Measurements from ENCODE around the gene ELFN2.

DNA sequence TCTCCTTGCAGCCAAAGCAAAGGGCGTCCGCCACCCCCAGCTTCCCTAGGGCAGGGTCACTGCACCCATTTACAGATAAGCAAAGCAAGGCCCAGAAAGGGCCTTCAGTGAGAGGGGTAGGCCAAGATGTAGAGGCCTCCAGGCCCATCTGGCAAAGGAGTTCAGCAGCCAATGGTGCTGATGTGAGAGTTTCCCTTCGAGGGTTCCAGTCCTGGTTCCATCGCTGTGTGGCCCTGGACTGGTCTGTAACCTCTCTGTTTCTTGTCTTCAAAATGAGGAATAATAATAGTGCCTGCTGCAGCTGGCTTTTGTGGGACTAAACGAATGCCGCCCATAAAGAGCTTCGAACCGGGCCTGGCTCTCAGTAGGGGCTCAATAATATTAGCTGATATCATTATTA, 4.0 kb downstream of the ELFN2 start:
- TF ChIP-seq, protein P1, sequence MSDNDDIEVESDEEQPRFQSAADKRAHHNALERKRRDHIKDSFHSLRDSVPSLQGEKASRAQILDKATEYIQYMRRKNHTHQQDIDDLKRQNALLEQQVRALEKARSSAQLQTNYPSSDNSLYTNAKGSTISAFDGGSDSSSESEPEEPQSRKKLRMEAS (IDR thresholded peaks at IDR 0.05) = no peak
- TF ChIP-seq CEBPB (IDR thresholded peaks at IDR 0.05) = no peak
- TF ChIP-seq EP300 (IDR thresholded peaks at IDR 0.05; ENCODE audit: borderline replicate concordance) = no peak
- TF ChIP-seq, protein P2, sequence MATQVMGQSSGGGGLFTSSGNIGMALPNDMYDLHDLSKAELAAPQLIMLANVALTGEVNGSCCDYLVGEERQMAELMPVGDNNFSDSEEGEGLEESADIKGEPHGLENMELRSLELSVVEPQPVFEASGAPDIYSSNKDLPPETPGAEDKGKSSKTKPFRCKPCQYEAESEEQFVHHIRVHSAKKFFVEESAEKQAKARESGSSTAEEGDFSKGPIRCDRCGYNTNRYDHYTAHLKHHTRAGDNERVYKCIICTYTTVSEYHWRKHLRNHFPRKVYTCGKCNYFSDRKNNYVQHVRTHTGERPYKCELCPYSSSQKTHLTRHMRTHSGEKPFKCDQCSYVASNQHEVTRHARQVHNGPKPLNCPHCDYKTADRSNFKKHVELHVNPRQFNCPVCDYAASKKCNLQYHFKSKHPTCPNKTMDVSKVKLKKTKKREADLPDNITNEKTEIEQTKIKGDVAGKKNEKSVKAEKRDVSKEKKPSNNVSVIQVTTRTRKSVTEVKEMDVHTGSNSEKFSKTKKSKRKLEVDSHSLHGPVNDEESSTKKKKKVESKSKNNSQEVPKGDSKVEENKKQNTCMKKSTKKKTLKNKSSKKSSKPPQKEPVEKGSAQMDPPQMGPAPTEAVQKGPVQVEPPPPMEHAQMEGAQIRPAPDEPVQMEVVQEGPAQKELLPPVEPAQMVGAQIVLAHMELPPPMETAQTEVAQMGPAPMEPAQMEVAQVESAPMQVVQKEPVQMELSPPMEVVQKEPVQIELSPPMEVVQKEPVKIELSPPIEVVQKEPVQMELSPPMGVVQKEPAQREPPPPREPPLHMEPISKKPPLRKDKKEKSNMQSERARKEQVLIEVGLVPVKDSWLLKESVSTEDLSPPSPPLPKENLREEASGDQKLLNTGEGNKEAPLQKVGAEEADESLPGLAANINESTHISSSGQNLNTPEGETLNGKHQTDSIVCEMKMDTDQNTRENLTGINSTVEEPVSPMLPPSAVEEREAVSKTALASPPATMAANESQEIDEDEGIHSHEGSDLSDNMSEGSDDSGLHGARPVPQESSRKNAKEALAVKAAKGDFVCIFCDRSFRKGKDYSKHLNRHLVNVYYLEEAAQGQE (IDR thresholded peaks at IDR 0.05; ENCODE audit: low read depth) = no peak
- TF ChIP-seq CREB1 (IDR thresholded peaks at IDR 0.05; ENCODE audit: low read depth) = no peak
- no peak for TF ChIP-seq ZBTB7A (IDR thresholded peaks at IDR 0.05; ENCODE audit: low read depth)
- TF ChIP-seq TAF1 (IDR thresholded peaks at IDR 0.05; ENCODE audit: low read depth) = no peak
- no peak for TF ChIP-seq YY1 (IDR thresholded peaks at IDR 0.05; ENCODE audit: low read depth)
- TF ChIP-seq EGR1 (IDR thresholded peaks at IDR 0.05) = no peak
- TF ChIP-seq RAD21 (IDR thresholded peaks at IDR 0.05; ENCODE audit: low read depth) = no peak
- no peak for TF ChIP-seq TCF12 (IDR thresholded peaks at IDR 0.05; ENCODE audit: low read depth)
- TF ChIP-seq FOXM1 (IDR thresholded peaks at IDR 0.05; ENCODE audit: borderline replicate concordance, low read depth) = no peak
- TF ChIP-seq NFIC (IDR thresholded peaks at IDR 0.05) = no peak
- TF ChIP-seq TEAD4 (IDR thresholded peaks at IDR 0.05) = no peak

Data from Ishikawa (cell line).